Prostate gland (tissue), 2 donors: ENCODE measurements around the gene TTL. TPM values are rescaled to one million over a fixed set of nuclear protein-coding genes. Genes with fewer than 3 reads are reported as not detected.

ENCODE experiments used
- DNase-seq: peaks from one replicate; pipeline ENCODE4 v3.0.0-alpha.2; 2019; ENCODE audit warnings: low spot score
- H3K27ac ChIP-seq, 2 donors: fragments of 200-600 bp; sonication (generic); 2 replicates each; pipeline ENCODE4 v1.5.1; 2017 to 2019
- H3K27me3 ChIP-seq: fragments of 200-600 bp; sonication (generic); replicated peaks from 2 replicates; pipeline ENCODE4 v1.5.1; 2019; ENCODE audit not compliant: insufficient read depth
- H3K36me3 ChIP-seq, 2 donors: fragments of 200-600 bp; sonication (generic); 1 replicate in 1 of 2; 2 replicates in 1 of 2; pipeline versions ENCODE4 v1.5.1 to v1.8.1; 2017 to 2019
- H3K4me1 ChIP-seq: fragments of 200-600 bp; sonication (generic); replicated peaks from 2 replicates; pipeline ENCODE4 v1.5.1; 2019
- H3K4me3 ChIP-seq, 2 donors: fragments of 200-600 bp; sonication (generic); 2 replicates each; pipeline ENCODE4 v1.5.1; 2017 to 2019
- H3K9me3 ChIP-seq: fragments of 200-600 bp; sonication (generic); 2 replicates; pipeline ENCODE4 v1.5.1; 2017
- POLR2A ChIP-seq: fragments of 450-650 bp; IDR thresholded peaks from one replicate; pipeline ENCODE4 v1.6.1; 2016; ENCODE audit warnings: antibody characterized with exemption, mild to moderate bottlenecking
- POLR2AphosphoS5 ChIP-seq: sonication (generic); formaldehyde crosslinking; IDR thresholded peaks from one replicate; pipeline ENCODE4 v1.6.1; 2017; ENCODE audit warnings: antibody characterized with exemption
- WGBS: methylation state at CpG from one replicate; pipeline ENCODE4 v1.1.5; 2018; 5-methylcytosine and 5-hydroxymethylcytosine counted together
- intact Hi-C: fragments of 100-400 bp; cut with DNase I; formaldehyde crosslinking; loops from one replicate; pipeline ENCODE4 v1.14.2; 2022
- total RNA-seq, 2 donors: library from RNA; depleted of rRNA; stranded (reverse); fragments of >200 nt; gene quantifications; one replicate each; pipeline ENCODE4 v1.1.0, GENCODE V29; 2016
- TF ChIP-seq, protein P1 (sequence below), 4 experiments: fragments of 200-600 bp in 2 of 4; fragments of 450-650 bp in 2 of 4; sonication (generic) in 2 of 4; IDR thresholded peaks; 1 replicate in 3 of 4; 2 replicates in 1 of 4; pipeline ENCODE4 v1.5.1; 2016 to 2019; ENCODE audit warnings: antibody characterized with exemption in 4 of 4, mild to moderate bottlenecking in 2 of 4, moderate library complexity in 2 of 4

Gene TTL
- total RNA-seq, 2 donors from 2014 or later: 8.2 to 12.0 TPM

DNA sequence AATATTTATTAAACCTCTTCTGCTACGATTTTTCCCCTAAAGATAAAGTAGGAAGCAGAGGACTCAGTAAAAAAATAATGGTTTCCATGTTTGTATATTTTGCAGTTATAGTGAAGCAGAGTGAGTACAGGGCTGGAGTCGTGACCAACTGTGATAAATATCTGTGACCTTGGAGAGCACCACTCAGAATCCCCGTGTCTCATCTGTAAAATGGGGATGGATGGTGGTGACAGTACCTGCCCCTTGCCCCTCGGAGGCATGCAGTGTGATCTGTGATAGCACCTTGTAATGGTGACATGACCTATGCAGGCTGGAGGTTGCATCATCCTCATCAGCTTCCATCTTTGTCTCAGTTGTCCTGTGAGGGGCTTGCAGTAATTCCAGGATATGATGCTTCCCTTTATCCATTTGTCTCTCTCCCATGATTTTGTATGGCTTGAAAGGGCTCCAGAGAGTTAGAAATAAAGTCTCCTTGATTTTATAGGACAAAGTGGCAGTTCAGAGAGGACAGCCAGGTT lies 5.5 kb downstream of the TTL start:
- WGBS: 82% methylated on average over 4 of the region's 4 CpGs

DNA sequence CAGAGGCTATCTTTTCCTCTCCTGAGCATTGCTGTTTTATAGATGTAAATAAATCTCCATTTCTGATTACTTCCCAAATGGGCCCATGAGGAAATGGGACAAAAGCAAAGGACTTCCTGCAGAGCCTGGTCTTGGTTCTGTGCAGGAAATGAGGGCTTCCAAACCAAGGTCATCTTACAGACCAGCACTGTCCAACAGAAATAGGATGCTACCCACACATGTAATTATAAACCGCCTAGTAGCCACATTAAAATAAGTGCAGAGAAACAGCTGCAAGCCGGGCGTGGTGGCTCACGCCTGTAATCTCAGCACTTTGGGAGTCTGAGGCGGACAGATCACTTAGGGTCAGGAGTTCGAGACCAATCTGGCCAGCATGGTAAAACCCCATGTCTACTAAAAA lies 6.2 kb downstream of the TTL start:
- no peak overlapping the region for H3K27ac ChIP-seq
- WGBS: 94% methylated on average over 6 of the region's 6 CpGs
- DNase-seq: no peak
- no peaks in the 10 kb centered on the region for H3K9me3 ChIP-seq
- H3K27me3 ChIP-seq: no peaks in the 10 kb centered on the region
- H3K36me3 ChIP-seq: no peaks in the 10 kb centered on the region
- no peak overlapping the region for H3K4me3 ChIP-seq
- no peak for TF ChIP-seq POLR2A
- TF ChIP-seq, protein P1, sequence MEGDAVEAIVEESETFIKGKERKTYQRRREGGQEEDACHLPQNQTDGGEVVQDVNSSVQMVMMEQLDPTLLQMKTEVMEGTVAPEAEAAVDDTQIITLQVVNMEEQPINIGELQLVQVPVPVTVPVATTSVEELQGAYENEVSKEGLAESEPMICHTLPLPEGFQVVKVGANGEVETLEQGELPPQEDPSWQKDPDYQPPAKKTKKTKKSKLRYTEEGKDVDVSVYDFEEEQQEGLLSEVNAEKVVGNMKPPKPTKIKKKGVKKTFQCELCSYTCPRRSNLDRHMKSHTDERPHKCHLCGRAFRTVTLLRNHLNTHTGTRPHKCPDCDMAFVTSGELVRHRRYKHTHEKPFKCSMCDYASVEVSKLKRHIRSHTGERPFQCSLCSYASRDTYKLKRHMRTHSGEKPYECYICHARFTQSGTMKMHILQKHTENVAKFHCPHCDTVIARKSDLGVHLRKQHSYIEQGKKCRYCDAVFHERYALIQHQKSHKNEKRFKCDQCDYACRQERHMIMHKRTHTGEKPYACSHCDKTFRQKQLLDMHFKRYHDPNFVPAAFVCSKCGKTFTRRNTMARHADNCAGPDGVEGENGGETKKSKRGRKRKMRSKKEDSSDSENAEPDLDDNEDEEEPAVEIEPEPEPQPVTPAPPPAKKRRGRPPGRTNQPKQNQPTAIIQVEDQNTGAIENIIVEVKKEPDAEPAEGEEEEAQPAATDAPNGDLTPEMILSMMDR (IDR thresholded peaks at IDR 0.05): no peak
- no peak for TF ChIP-seq POLR2AphosphoS5
- intact Hi-C loops: no loop called here
- no peaks in the 10 kb centered on the region for H3K4me1 ChIP-seq

More for the DNA sequence above, 5.5 kb downstream of the TTL start:
- Histone ChIP-seq H3K27me3 (no peaks in the 10 kb centered on the region), H3K4me3 (no peak overlapping the region), H3K36me3 (no peaks in the 10 kb centered on the region), H3K4me1 (no peaks in the 10 kb centered on the region), H3K9me3 (no peaks in the 10 kb centered on the region), H3K27ac (no peak overlapping the region)
- TF ChIP-seq POLR2AphosphoS5 (no peak), POLR2A (no peak)
- TF ChIP-seq, protein P1 (IDR thresholded peaks at IDR 0.05): no peak
- DNase-seq: no peak
- intact Hi-C loops: no loop called here

DNA sequence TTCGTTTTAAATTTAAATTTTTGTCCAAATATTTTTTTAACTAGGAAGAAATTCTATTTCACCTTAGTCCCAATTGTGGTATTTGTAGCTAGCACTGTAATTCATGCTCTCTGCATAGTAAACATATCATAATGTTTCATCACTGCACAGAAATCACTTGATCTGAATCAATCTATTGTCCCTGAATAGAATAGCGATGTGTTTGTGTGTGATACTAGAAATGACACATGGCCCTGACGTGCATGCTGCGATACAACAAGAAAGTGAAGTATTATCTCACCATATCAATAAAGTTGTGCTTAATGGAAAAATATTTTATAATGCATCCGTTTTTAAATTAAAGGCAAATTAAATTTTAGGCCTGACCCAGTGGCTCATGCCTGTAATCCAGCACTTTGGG lies 10.0 kb downstream of the TTL start:
- 96% methylated on average over 5 of the region's 5 CpGs for WGBS
- intact Hi-C loops: no loop called here
- Histone ChIP-seq H3K4me3 (no peak overlapping the region), H3K9me3 (no peaks in the 10 kb centered on the region), H3K27me3 (no peaks in the 10 kb centered on the region), H3K36me3 (peaks cover 0 to 2% of the 10 kb centered on the region in 2 donors), H3K27ac (no peak overlapping the region), H3K4me1 (no peaks in the 10 kb centered on the region)
- DNase-seq: no peak
- TF ChIP-seq POLR2AphosphoS5: no peak
- TF ChIP-seq, protein P1 (IDR thresholded peaks at IDR 0.05): no peak
- TF ChIP-seq POLR2A: no peak

DNA sequence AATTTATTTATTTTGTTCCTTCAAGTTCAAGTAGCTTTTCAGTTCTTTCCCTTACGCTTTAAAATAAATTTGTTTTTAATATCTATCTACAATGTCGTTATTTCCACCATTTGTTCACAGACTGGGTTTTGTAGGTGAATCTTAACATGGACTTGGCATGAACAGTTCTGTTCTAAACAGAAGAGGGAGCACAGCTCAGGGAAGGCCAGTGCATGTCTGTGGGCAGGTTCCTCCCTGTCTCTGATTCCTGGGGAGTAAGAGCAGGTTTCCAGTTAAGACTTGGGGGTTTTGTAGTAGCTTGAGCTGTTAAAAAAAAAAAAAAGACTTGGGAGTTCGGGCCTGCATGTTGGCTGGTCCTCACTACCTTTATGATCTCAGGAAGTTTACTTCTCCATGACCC lies 11.1 kb downstream of the TTL start:
- TF ChIP-seq POLR2A (no peak), POLR2AphosphoS5 (no peak)
- TF ChIP-seq, protein P1 (IDR thresholded peaks at IDR 0.05): no peak
- Histone ChIP-seq H3K4me3 (no peak overlapping the region), H3K27me3 (no peaks in the 10 kb centered on the region), H3K36me3 (peaks cover 0 to 2% of the 10 kb centered on the region in 2 donors), H3K4me1 (no peaks in the 10 kb centered on the region), H3K9me3 (no peaks in the 10 kb centered on the region), H3K27ac (no peak overlapping the region)
- intact Hi-C loops: no loop called here
- no peak for DNase-seq
- 71% methylated on average over 3 of the region's 3 CpGs for WGBS

DNA sequence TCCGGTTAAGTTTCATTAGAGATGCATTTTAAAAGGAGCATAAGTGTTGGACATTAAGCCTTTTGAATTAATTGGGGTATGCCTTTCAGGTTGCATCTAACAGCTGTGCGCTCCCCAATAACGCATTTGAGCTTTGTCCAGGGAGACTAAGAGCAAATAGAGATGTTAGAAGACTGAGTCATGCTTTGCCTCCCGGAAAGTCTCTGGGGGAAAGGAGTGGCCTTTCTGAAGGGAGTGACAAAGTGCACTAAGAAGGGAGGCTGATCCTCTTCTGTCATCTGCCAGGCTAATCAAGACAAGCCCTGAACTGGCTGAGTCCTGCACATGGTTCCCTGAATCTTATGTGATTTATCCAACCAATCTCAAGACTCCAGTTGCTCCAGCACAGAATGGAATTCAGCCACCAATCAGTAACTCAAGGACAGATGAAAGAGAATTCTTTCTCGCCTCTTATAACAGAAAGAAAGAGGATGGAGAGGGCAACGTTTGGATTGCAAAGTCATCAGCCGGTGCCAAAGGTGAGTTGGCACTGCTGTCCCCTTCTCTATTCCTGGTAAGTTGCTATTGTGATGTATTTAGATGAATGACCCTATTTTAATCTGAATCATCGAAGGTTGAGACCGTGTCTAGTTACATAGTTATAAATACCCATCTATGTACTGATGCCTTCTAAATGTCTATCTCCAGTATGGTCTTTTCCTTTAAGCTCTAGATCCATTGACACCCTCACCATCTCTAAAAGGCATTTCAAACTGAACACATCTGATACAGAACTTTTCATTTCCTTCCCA lies 12.1 kb downstream of the TTL start:
- intact Hi-C loops: no loop called here
- no peak overlapping the region for H3K27ac ChIP-seq
- 73% methylated on average over 9 of the region's 9 CpGs for WGBS
- H3K4me3 ChIP-seq: no peak overlapping the region
- DNase-seq: no peak
- peaks cover 0 to 2% of the 10 kb centered on the region in 2 donors for H3K36me3 ChIP-seq
- no peaks in the 10 kb centered on the region for H3K27me3 ChIP-seq
- H3K9me3 ChIP-seq: no peaks in the 10 kb centered on the region
- TF ChIP-seq POLR2AphosphoS5 (no peak), POLR2A (no peak)
- TF ChIP-seq, protein P1 (IDR thresholded peaks at IDR 0.05): no peak
- no peaks in the 10 kb centered on the region for H3K4me1 ChIP-seq
